Right lobe of liver (tissue), 4 donors: ENCODE data around the gene SHD.

Experiments
- CTCF ChIP-seq, 4 donors: fragments of 200-600 bp in 3 of 4; fragments of 450-650 bp in 1 of 4; IDR thresholded peaks; one replicate each; pipeline versions ENCODE4 v1.5.1 to v1.8.0; 2016 to 2022; ENCODE audit warnings: antibody characterized with exemption in 4 of 4, mild to moderate bottlenecking in 2 of 4
- POLR2A ChIP-seq: fragments of 450-650 bp; IDR thresholded peaks from one replicate; pipeline ENCODE4 v1.6.1; 2017; ENCODE audit warnings: antibody characterized with exemption, mild to moderate bottlenecking
- donor health status: DM: no; HTN: no; CAD: no.
- donor health status: DM: no; HTN: no; CAD: no.
- donor health status: DM: no; HTN: yes; CAD: no.

- TF ChIP-seq POLR2A (no peak), CTCF (IDR thresholded peaks at IDR 0.05) (no peak)
Measured at GRCh38 chr19:4304538-4305256, 25.6 kb downstream of the SHD start, which contains the start of gene FSD1.
